ENCODE data around the gene CHRNB2. TPM values are rescaled to one million over a fixed set of nuclear protein-coding genes. Genes with fewer than 3 reads are reported as not detected.

Gene CHRNB2
- total and polyA plus RNA-seq, 9 of the 15 experiments (the other 6 are each of a cell fraction or from before 2014, with no cell fraction given) = 0.01 TPM; not detected in 8

DNA sequence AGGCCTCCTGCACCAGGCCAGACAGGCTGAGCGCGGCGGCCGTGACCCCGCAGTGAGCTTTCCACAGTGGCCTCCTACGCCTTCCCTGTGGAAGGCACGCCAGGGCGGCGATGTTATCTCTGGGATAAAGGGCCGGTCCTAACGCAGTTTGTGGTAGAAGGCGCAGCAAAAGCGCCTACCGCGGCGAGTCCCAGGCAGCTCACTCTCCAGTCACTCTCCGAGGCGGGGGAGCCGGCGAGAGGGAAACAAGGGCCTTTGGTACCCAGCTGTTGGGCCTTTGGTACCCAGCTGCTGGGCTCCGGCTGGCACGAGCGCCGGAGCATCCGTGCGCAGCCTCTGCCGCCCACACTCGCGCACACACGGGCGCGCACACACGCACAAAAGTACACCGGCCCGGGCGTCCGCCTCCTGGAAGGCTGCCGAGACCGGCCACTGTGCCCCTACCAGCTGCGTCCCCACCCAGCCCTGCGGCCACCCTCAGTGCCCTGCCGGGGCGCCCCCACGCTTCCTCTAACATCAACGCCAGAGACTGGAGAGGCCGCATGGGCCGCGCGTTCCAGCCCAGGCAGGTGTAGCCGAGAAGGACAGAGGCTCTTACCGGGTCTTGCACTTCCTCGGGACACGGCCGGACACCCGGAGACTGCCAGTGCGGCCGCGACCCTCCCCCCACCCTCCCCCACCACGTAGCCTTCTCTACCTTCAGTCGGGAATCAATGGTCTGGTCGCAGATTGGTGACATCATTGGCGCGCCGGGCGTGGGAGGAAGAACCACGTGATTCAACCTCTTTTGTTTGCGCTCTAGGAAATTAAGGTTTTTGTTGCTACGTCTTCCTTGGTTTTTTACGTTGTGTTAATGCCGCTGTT lies 59.9 kb downstream of the CHRNB2 start (continued):
- TF ChIP-seq, protein P1, sequence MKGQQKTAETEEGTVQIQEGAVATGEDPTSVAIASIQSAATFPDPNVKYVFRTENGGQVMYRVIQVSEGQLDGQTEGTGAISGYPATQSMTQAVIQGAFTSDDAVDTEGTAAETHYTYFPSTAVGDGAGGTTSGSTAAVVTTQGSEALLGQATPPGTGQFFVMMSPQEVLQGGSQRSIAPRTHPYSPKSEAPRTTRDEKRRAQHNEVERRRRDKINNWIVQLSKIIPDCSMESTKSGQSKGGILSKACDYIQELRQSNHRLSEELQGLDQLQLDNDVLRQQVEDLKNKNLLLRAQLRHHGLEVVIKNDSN (CRISPR knock-in tag; IDR thresholded peaks at IDR 0.05) = peak; percentile 93
- no peak for TF ChIP-seq SMARCA5 (IDR thresholded peaks at IDR 0.05)
- TF ChIP-seq NUFIP1 (IDR thresholded peaks at IDR 0.05; ENCODE audit: partially characterized antibody) = no peak
- TF ChIP-seq ZKSCAN1 (IDR thresholded peaks at IDR 0.05; ENCODE audit: low read depth, low read length) = no peak
- TF ChIP-seq ZBTB17 (CRISPR knock-in tag; IDR thresholded peaks at IDR 0.05) = peak; percentile 25; the same call in 1 of the 2 replicates
- TF ChIP-seq HCFC1 (IDR thresholded peaks at IDR 0.05; ENCODE audit: low read depth, low read length) = peak; percentile 78
- TF ChIP-seq, protein P2, sequence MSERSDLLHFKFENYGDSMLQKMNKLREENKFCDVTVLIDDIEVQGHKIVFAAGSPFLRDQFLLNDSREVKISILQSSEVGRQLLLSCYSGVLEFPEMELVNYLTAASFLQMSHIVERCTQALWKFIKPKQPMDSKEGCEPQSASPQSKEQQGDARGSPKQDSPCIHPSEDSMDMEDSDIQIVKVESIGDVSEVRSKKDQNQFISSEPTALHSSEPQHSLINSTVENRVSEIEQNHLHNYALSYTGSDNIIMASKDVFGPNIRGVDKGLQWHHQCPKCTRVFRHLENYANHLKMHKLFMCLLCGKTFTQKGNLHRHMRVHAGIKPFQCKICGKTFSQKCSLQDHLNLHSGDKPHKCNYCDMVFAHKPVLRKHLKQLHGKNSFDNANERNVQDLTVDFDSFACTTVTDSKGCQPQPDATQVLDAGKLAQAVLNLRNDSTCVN (CRISPR knock-in tag; IDR thresholded peaks at IDR 0.05) = no peak
- TF ChIP-seq GMEB1 (CRISPR knock-in tag; IDR thresholded peaks at IDR 0.05) = peak; percentile 53
- TF ChIP-seq, protein P3, sequence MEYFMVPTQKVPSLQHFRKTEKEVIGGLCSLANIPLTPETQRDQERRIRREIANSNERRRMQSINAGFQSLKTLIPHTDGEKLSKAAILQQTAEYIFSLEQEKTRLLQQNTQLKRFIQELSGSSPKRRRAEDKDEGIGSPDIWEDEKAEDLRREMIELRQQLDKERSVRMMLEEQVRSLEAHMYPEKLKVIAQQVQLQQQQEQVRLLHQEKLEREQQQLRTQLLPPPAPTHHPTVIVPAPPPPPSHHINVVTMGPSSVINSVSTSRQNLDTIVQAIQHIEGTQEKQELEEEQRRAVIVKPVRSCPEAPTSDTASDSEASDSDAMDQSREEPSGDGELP (CRISPR knock-in tag; IDR thresholded peaks at IDR 0.05; ENCODE audit: borderline replicate concordance) = peak; percentile 76; the same call in 1 of the 2 replicates
- TF ChIP-seq TSC22D4 (tag; IDR thresholded peaks at IDR 0.05) = no peak
- TF ChIP-seq HNRNPK (IDR thresholded peaks at IDR 0.05; ENCODE audit: low read depth, low read length, poor library complexity, severe bottlenecking) = no peak
- TF ChIP-seq RBBP5 (IDR thresholded peaks at IDR 0.05; ENCODE audit: borderline replicate concordance, insufficient read depth, low read length, poor library complexity, severe bottlenecking) = peak; percentile 76
- TF ChIP-seq GABPB1 (CRISPR knock-in tag; IDR thresholded peaks at IDR 0.05) = peak; percentile 65; the same call in 1 of the 2 replicates
- no peak for TF ChIP-seq RFX1 (IDR thresholded peaks at IDR 0.05)
- TF ChIP-seq BCOR (IDR thresholded peaks at IDR 0.05) = 0 out of 2 replicates have a peak, but pooled peaks have one; percentile 30
- TF ChIP-seq BDP1 (IDR thresholded peaks at IDR 0.05; ENCODE audit: insufficient read depth, insufficient read length) = no peak
- no peak for TF ChIP-seq TAF7 (tag; IDR thresholded peaks at IDR 0.05)
- TF ChIP-seq, protein P4, sequence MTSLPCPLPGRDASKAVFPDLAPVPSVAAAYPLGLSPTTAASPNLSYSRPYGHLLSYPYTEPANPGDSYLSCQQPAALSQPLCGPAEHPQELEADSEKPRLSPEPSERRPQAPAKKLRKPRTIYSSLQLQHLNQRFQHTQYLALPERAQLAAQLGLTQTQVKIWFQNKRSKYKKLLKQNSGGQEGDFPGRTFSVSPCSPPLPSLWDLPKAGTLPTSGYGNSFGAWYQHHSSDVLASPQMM (CRISPR knock-in tag; IDR thresholded peaks at IDR 0.05) = no peak
- TF ChIP-seq U2AF1 (optimal IDR thresholded peaks at IDR 0.05; ENCODE audit: low read depth, low read length) = no peak
- TF ChIP-seq BMI1 (IDR thresholded peaks at IDR 0.05; ENCODE audit: low read length) = no peak
- TF ChIP-seq, protein P5, sequence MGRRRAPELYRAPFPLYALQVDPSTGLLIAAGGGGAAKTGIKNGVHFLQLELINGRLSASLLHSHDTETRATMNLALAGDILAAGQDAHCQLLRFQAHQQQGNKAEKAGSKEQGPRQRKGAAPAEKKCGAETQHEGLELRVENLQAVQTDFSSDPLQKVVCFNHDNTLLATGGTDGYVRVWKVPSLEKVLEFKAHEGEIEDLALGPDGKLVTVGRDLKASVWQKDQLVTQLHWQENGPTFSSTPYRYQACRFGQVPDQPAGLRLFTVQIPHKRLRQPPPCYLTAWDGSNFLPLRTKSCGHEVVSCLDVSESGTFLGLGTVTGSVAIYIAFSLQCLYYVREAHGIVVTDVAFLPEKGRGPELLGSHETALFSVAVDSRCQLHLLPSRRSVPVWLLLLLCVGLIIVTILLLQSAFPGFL (CRISPR knock-in tag; IDR thresholded peaks at IDR 0.05) = no peak
- no peak for TF ChIP-seq CCNT2 (IDR thresholded peaks at IDR 0.05; ENCODE audit: borderline replicate concordance, extremely low read depth, insufficient read length, low read depth, low read length)
- TF ChIP-seq SMAD2 (IDR thresholded peaks at IDR 0.05; ENCODE audit: low read depth, low read length) = no peak
